Esophagus (tissue), 2 donors: ENCODE data around the gene CHI3L1. TPM values are rescaled to one million over a fixed set of nuclear protein-coding genes. Genes with fewer than 3 reads are reported as not detected.

Experiments used
- H3K27ac ChIP-seq, 2 donors: one replicate each; pipeline ENCODE4 v1.5.1; 2013; ENCODE audit warnings: low read depth in 2 of 2, mild to moderate bottlenecking in 2 of 2, inconsistent platforms in 1 of 2, low read length in 1 of 2, moderate library complexity in 1 of 2
- H3K27me3 ChIP-seq, 2 donors: one replicate each; pipeline ENCODE4 v1.6.1; 2013; ENCODE audit warnings: low read length in 2 of 2, control low read depth in 1 of 2, mild to moderate bottlenecking in 1 of 2; ENCODE audit not compliant: insufficient read depth in 2 of 2, control insufficient read depth in 1 of 2
- H3K36me3 ChIP-seq, 2 donors: one replicate each; pipeline ENCODE4 v1.6.1; 2013; ENCODE audit warnings: low read length in 1 of 2; ENCODE audit not compliant: control insufficient read depth in 2 of 2, insufficient read depth in 2 of 2
- H3K4me1 ChIP-seq, 2 donors: one replicate each; pipeline ENCODE4 v1.6.1; 2013; ENCODE audit warnings: low read length in 1 of 2; ENCODE audit not compliant: control insufficient read depth in 2 of 2, insufficient read depth in 2 of 2
- H3K4me3 ChIP-seq, 2 donors: one replicate each; pipeline ENCODE4 v1.5.1; 2013; ENCODE audit warnings: low read length in 2 of 2, mild to moderate bottlenecking in 2 of 2, low read depth in 1 of 2, moderate library complexity in 1 of 2
- H3K9me3 ChIP-seq, 2 donors: one replicate each; pipeline ENCODE4 v1.6.1; 2013; ENCODE audit warnings: mild to moderate bottlenecking in 2 of 2, low read depth in 1 of 2, low read length in 1 of 2, moderate library complexity in 1 of 2; ENCODE audit not compliant: control insufficient read depth in 2 of 2, insufficient read depth in 1 of 2
- WGBS, 2 donors: extraction: QIAGEN DNeasy Blood & Tissue Kit; methylation state at CpG; one replicate each; pipeline ENCODE4 v1.1.7; 2013; 5-methylcytosine and 5-hydroxymethylcytosine counted together
- polyA plus RNA-seq, 2 donors: library from polyadenylated mRNA; stranded (reverse); fragments of 200-250 nt; gene quantifications; one replicate each; pipeline ENCODE4 v1.2.3, GENCODE V29; 2013
- donor health status: healthy with polysubstance abuse.
- donor health status: Bipolar disorder and iron deficiency.

The CHI3L1 gene
- polyA plus RNA-seq, 2 donors = 3.3 to 19.6 TPM

DNA sequence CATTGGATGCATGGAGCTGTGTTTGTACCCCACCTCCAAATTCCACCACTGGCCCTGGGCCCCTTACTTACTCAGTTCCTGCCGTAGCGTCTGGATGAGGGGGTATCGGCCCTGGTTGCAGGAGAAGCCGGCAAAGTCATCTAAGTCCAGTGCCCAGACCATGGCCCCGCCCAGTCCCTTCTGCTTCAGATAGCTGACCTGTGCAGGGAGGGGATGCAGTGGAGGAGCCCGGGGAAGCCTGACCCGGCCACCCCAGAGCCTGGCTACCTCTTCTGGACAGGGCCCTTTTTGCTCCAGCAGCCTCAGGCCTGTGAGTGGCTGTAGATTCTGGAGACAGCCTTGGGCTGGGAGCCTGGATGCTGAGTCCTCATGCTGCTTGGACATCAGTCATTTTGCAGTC is 31.2 kb upstream of the CHI3L1 start:
- Histone ChIP-seq H3K27me3 (no peaks in the 10 kb centered on the region), H3K4me1 (no peaks in the 10 kb centered on the region), H3K36me3 (no peaks in the 10 kb centered on the region), H3K27ac (no peak overlapping the region), H3K4me3 (no peak overlapping the region), H3K9me3 (no peaks in the 10 kb centered on the region)
- 83 to 84% methylated on average over 7 of the region's 7 CpGs for whole genome bisulfite sequencing, 2 donors

DNA sequence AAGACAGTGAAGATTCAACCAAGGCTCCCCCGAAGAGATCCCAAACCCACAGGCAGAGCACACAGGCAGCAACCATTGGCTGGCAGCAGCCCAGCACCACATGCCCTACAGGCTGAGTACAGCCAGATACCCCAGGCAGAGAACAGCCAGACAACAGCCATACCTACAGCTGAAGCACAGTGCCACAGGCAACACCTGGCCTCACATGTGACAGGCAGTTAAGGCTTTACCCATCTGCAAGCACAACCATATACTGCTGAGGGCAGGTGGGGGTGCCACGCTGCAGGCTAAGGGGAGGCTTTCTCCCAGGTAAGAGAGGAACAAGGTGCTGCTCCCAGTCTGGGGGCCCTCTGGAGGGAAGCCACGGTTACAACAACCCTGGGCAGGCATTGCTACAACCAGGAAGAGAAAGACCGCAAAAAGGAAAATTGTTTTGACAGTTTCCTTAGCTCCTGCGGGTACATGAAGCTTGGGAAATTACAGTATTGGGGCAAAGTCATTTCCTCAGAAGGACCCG is 30.7 kb upstream of the CHI3L1 start:
- Histone ChIP-seq H3K36me3 (no peaks in the 10 kb centered on the region), H3K27ac (no peak overlapping the region), H3K4me1 (no peaks in the 10 kb centered on the region), H3K27me3 (no peaks in the 10 kb centered on the region), H3K4me3 (no peak overlapping the region), H3K9me3 (no peaks in the 10 kb centered on the region)
- 45 to 49% methylated on average over 6 of the region's 6 CpGs for WGBS, 2 donors

DNA sequence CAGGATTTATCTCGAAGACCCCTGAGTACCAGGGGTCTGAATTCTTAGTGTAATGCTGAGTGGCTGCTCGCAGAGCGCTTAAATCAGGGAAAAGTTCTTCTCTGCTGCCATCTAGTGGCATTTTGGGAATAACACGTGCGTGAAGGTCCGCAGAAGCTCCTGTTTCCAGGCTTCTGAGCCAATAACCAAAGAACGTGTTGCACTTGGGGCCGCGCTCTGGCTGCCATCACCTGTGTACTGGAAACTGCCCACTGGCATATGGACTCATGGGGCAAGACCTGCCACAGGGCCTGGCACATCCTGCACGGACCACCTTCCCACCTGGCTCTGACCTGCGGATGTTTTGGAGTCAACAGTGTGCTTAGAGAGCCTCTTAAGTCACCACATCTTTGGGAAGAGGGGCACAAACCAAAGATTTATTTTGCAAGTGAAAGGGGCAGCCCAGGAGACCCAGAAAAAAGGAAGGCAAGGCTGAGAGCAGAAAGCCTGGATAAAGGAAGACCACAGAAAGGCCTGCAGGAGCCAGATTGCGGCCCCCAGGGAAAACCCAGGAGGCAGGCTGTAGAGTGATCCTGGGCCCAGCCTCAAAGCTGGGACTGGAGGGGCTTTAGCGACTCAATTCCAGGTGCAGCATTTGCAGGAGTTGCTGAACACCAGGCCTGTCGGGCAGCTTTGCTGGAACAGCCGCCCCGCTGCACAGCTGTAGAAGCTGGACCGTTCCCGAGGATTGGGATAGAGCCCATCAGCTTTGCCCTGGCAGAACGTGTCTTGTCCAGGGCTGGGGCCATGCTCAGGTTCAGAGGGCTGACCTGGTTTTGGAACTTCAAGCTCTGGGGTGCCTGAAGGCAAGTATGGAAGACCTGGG is 30.0 kb upstream of the CHI3L1 start:
- Histone ChIP-seq H3K27me3 (no peaks in the 10 kb centered on the region), H3K4me1 (no peaks in the 10 kb centered on the region), H3K27ac (no peak overlapping the region), H3K4me3 (no peak overlapping the region), H3K9me3 (no peaks in the 10 kb centered on the region), H3K36me3 (no peaks in the 10 kb centered on the region)
- 35 to 36% methylated on average over 19 of the region's 19 CpGs for WGBS, 2 donors

DNA sequence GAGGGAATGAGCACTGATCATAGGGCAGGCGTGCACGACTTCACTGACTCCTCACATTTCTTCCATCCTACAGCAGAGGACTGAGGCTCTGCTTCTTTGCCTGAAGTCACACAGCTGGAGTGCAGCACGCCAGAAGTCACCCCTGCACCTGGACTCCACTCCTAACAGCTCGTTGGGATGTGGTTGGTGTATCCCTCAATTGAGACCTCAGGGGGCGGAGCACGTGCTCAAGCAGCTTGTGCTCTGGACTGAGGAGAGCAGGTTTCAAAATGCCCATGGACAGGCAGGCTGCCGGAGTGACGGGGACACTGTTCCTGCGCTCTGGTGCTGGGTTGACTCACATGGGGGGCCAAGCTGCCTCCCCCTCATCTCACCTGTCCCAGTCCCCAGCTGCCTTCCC is 29.1 kb upstream of the CHI3L1 start:
- 66 to 68% methylated on average over 9 of the region's 9 CpGs for WGBS, 2 donors
- no peaks in the 10 kb centered on the region for H3K36me3 ChIP-seq

DNA sequence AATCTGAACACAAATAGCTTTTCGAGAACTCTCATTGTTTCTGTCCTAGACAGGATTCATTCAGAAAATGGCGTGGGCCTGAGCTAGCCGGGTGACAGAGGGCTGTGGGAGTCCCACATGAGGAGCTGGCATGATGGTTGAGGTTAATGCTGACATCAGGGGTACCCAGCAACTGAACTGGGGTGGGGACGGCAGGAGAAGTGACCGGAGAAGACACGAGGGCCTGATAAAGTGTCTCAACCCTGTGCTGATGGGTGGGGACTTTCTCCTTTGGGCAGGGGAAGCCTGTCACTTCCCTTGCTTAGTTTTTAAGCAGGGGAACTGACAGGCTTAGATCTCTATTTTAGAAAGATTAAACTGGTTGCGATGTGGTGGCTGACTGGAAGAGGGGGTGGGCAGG is 28.4 kb upstream of the CHI3L1 start:
- WGBS, 2 donors = 75 to 80% methylated on average over 7 of the region's 7 CpGs
- Histone ChIP-seq H3K9me3 (no peaks in the 10 kb centered on the region), H3K36me3 (no peaks in the 10 kb centered on the region), H3K27ac (no peak overlapping the region), H3K4me3 (no peak overlapping the region), H3K27me3 (no peaks in the 10 kb centered on the region), H3K4me1 (no peaks in the 10 kb centered on the region)

More for the DNA sequence above, 29.1 kb upstream of the CHI3L1 start:
- Histone ChIP-seq H3K27me3 (no peaks in the 10 kb centered on the region), H3K27ac (no peak overlapping the region), H3K4me3 (no peak overlapping the region), H3K4me1 (no peaks in the 10 kb centered on the region), H3K9me3 (no peaks in the 10 kb centered on the region)

DNA sequence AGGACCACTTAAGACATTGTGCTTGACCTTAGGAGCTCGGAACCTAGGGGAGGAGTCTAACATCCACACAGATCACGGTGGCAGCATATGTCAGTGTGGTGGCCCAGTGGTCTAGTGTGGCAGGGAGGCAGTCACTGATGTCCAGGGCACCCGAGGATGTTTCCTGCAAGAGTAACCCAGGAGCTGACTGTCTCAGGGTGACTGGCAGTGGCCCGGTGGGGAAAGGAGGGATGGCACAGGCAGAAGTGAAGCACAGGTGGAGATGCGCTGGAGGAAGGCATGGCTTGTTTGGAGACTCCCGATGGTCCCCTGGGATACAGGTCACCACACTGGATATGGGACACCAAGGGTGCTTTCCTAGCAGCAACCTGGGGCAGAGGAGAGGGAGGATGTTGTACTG is 26.6 kb upstream of the CHI3L1 start:
- WGBS, 2 donors = 79 to 89% methylated on average over 6 of the region's 6 CpGs
- no peaks in the 10 kb centered on the region for H3K27me3 ChIP-seq
- H3K4me3 ChIP-seq = no peak overlapping the region
- no peaks in the 10 kb centered on the region for H3K9me3 ChIP-seq
- no peak overlapping the region for H3K27ac ChIP-seq
- H3K36me3 ChIP-seq = no peaks in the 10 kb centered on the region
- no peaks in the 10 kb centered on the region for H3K4me1 ChIP-seq

DNA sequence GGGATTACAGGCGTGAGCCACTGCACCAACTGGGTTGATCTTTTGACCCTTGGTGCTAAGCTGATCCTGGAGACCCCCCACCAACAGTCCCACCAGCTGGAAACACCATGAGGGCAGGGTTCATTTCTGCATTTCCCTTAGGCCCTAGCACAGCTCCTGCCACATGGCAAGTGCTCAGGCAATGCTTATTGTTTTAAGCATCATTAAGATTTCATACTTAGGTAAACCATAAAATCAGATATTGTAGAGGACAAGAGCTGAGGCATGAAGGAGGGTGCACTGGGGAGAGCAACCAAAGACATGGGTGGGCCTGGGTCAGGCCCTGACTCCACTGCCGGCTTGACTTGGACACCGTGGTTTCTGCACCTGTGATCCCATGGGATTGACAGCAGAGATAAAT is 25.3 kb upstream of the CHI3L1 start:
- H3K27ac ChIP-seq = no peak overlapping the region
- WGBS, 2 donors = 85 to 93% methylated on average over 3 of the region's 3 CpGs
- no peaks in the 10 kb centered on the region for H3K36me3 ChIP-seq
- no peaks in the 10 kb centered on the region for H3K27me3 ChIP-seq
- no peaks in the 10 kb centered on the region for H3K4me1 ChIP-seq
- H3K9me3 ChIP-seq = no peaks in the 10 kb centered on the region
- no peak overlapping the region for H3K4me3 ChIP-seq

DNA sequence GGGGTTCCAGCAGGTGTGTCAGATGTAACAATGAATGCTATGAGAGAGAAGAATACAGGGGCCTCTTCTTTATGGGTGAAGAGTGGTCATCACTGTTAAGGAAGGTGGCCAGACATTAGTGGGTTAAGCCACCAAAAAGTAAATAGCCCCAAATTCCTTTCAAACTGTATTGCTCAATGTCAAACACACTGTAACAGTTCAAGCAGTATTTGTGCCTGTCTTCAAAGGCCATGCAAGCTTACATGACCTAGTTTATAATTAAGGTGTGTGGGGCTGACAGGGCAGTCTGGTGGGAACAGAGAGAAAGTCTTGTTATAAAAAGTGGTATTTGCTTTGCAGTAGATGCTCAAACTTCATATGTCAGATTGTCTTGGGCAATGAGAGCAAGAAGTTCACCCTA is 24.5 kb upstream of the CHI3L1 start:
- H3K36me3 ChIP-seq = no peaks in the 10 kb centered on the region
- H3K4me3 ChIP-seq = no peak overlapping the region
- no peaks in the 10 kb centered on the region for H3K4me1 ChIP-seq
- no peaks in the 10 kb centered on the region for H3K9me3 ChIP-seq
- H3K27ac ChIP-seq = no peak overlapping the region
- H3K27me3 ChIP-seq = no peaks in the 10 kb centered on the region

DNA sequence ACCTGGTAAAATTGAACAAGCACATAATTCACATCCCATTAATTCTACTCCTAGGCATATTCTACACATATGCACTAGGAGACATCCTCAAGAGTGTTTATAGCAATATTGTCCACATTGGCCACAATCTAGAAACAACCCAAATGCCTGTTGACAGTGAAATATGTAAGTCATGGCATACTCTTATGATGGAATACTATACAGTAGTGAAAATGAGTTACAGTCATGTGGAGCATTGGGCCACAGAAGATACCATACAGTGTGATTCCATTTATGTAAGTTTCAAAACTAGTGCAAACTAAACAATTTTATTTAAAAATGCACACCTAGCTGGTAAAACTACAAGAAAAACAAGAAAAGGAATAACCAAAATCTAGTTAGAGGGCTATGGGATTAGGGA is 23.8 kb upstream of the CHI3L1 start:
- Histone ChIP-seq H3K27me3 (no peaks in the 10 kb centered on the region), H3K27ac (no peak overlapping the region), H3K9me3 (no peaks in the 10 kb centered on the region), H3K4me3 (no peak overlapping the region), H3K4me1 (no peaks in the 10 kb centered on the region), H3K36me3 (no peaks in the 10 kb centered on the region)

DNA sequence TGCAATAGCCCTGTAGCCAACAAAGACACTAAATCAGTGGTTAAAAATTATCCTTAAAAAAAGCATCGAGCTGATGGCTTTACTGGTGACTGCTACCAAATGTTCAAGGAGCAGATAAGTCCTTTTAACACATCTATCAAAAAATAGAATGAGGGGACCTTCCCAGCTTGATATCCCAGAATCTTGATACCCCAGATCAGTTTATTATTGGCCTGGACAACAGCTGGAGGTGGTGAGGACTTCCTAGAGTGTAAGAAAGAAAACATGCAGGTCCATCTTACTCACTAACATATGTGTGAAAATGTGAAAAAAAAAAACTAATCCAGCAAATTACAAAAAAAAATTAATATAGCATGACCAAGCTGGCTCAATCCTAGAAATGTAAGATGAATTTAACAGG is 21.7 kb upstream of the CHI3L1 start:
- Histone ChIP-seq H3K27ac (no peak overlapping the region), H3K4me3 (no peak overlapping the region), H3K36me3 (no peaks in the 10 kb centered on the region), H3K4me1 (no peaks in the 10 kb centered on the region), H3K27me3 (no peaks in the 10 kb centered on the region), H3K9me3 (no peaks in the 10 kb centered on the region)
- WGBS, 2 donors = 83 to 91% methylated on average over 1 of the region's 1 CpG
